Thoracic aorta (tissue), 2 donors: ENCODE measurements around the gene CHST13. TPM values are rescaled to one million over a fixed set of nuclear protein-coding genes. Genes with fewer than 3 reads are reported as not detected.
"Not testable (repeated sequence)": the region's sequence is repeated elsewhere in the genome, so short reads cannot be mapped to it uniquely, and the experiment has no call there.

Experiments
- ATAC-seq: fragments of 150-250 bp; one replicate; pipeline ENCODE4 v1.8.0; 2017; ENCODE audit warnings: low read depth; ENCODE audit not compliant: insufficient number of reproducible peaks, low FRiP score
- DNase-seq: peaks from one replicate; pipeline ENCODE4 v3.0.0-alpha.2; 2020; ENCODE audit warnings: low spot score
- H3K27ac ChIP-seq, 2 donors: fragments of 200-600 bp; sonication (generic); 1 replicate in 1 of 2; 2 replicates in 1 of 2; pipeline ENCODE4 v1.5.1; 2016; ENCODE audit warnings: mild to moderate bottlenecking in 2 of 2, moderate library complexity in 2 of 2
- H3K27me3 ChIP-seq: fragments of 200-600 bp; sonication (generic); replicated peaks from 2 replicates; pipeline ENCODE4 v1.6.0; 2016; ENCODE audit warnings: mild to moderate bottlenecking; ENCODE audit not compliant: insufficient read depth
- H3K36me3 ChIP-seq: fragments of 200-600 bp; sonication (generic); one replicate; pipeline ENCODE4 v1.5.1; 2016
- H3K4me1 ChIP-seq, 2 donors: fragments of 200-600 bp; sonication (generic); 1 replicate in 1 of 2; 2 replicates in 1 of 2; pipeline versions ENCODE4 v1.5.1 to v1.6.0; 2016; ENCODE audit warnings: low read depth in 2 of 2, mild to moderate bottlenecking in 1 of 2; ENCODE audit not compliant: control insufficient read depth in 1 of 2
- H3K4me3 ChIP-seq: fragments of 200-600 bp; sonication (generic); 2 replicates; pipeline ENCODE4 v1.5.1; 2016; ENCODE audit warnings: mild to moderate bottlenecking
- H3K9me3 ChIP-seq: fragments of 200-600 bp; sonication (generic); 2 replicates; pipeline ENCODE4 v1.5.1; 2016
- CTCF ChIP-seq: fragments of 200-600 bp; sonication (generic); IDR thresholded peaks from one replicate; pipeline ENCODE4 v1.5.1; 2019; ENCODE audit warnings: antibody characterized with exemption
- total RNA-seq, 2 donors: library from RNA; depleted of rRNA; stranded (reverse); fragments of >200 nt; gene quantifications; one replicate each; pipeline versions ENCODE4 v1.1.0 to v1.2.3, GENCODE V29; 2016

CHST13 gene
- total RNA-seq, 2 donors from 2014 or later: not detected

GRCh38 chr3:126581569-126581968, 57.6 kb downstream of the CHST13 start:
- no peaks in the 10 kb centered on the region for H3K36me3 ChIP-seq
- H3K9me3 ChIP-seq: no peaks in the 10 kb centered on the region
- no peak for DNase-seq
- H3K27me3 ChIP-seq: no peaks in the 10 kb centered on the region
- no peak overlapping the region for H3K27ac ChIP-seq
- no peak for ATAC-seq
- H3K4me3 ChIP-seq: no peak overlapping the region
- no peak for TF ChIP-seq CTCF
- no peaks in the 10 kb centered on the region for H3K4me1 ChIP-seq

DNA sequence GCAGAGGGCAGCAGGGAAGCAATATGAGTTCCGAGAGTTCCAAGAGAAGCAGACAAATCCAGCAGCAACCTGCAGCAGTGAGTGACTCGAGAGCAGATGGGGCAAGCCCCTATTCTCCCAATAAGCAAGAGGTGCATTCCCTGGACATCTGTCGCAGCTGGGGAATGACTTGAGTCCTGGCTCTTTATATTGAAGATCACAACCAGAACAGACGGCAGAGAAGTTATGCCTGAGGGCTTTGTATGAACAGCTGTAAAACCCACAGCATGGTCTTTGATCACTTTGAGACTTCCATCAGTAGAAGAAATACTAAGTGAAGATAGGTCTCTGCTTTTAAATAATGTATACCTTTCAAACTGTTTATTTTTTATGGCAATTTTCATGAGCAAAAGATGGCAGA, 58.4 kb downstream of the CHST13 start:
- no peak overlapping the region for H3K27ac ChIP-seq
- H3K9me3 ChIP-seq: no peaks in the 10 kb centered on the region
- TF ChIP-seq CTCF: no peak
- H3K36me3 ChIP-seq: no peaks in the 10 kb centered on the region
- H3K4me3 ChIP-seq: no peak overlapping the region
- H3K4me1 ChIP-seq: no peaks in the 10 kb centered on the region
- DNase-seq (no peak), ATAC-seq (no peak)
- H3K27me3 ChIP-seq: no peaks in the 10 kb centered on the region

- not testable (repeated sequence) for H3K27ac ChIP-seq, ATAC-seq, H3K4me1 ChIP-seq, DNase-seq, H3K27me3 ChIP-seq, H3K4me3 ChIP-seq, H3K36me3 ChIP-seq
- H3K9me3 ChIP-seq: peaks cover 11% of the 10 kb centered on the region
Observed at GRCh38 chr3:126591515-126591914, 67.6 kb downstream of the CHST13 start.

Other genes starting within 250 kb of the CHST13 start
- gene KLF15, start 166.7 kb upstream of the CHST13 start, total RNA-seq: 10 to 100 TPM; 55.7 to 90.2 TPM
- not detected for gene CFAP100, start 129.2 kb upstream of the CHST13 start, total RNA-seq
- gene ZXDC, start 48.3 kb upstream of the CHST13 start, total RNA-seq: 10 to 100 TPM; 53.5 to 55.0 TPM
- not detected for gene UROC1, start 6.4 kb upstream of the CHST13 start, total RNA-seq
- gene C3orf22, start 34.8 kb downstream of the CHST13 start, total RNA-seq: not detected
- 1 to 10 TPM; 7.4 to 8.3 TPM for gene TXNRD3, start 131.0 kb downstream of the CHST13 start, total RNA-seq
- gene CHCHD6, start 180.1 kb downstream of the CHST13 start, total RNA-seq: 10 to 100 TPM; 12.5 to 17.1 TPM